ENCODE measurements around the gene KIAA1586. TPM values are rescaled to one million over a fixed set of nuclear protein-coding genes. Genes with fewer than 3 reads are reported as not detected.

The KIAA1586 gene
- total and polyA plus RNA-seq, 2 of the 13 experiments (the other 11 are each of a cell fraction or from before 2014, with no cell fraction given) = 5.5 to 16.9 TPM

GRCh38 chr6:57089687-57090457 lies 43.4 kb downstream of the KIAA1586 start, which contains the start of gene ZNF451 (continued):
- TF ChIP-seq CREBL2 (CRISPR knock-in tag; IDR thresholded peaks at IDR 0.05; ENCODE audit: borderline replicate concordance) = peak; percentile 86; the same call in 1 of the 2 replicates
- no peak for TF ChIP-seq RFX5 (IDR thresholded peaks at IDR 0.05; ENCODE audit: low read depth, low read length)
- TF ChIP-seq GABPA (IDR thresholded peaks at IDR 0.05; ENCODE audit: low read depth, low read length) = peak; percentile 86
- peak; percentile 96 for TF ChIP-seq GABPA (CRISPR knock-in tag; IDR thresholded peaks at IDR 0.05; ENCODE audit: low read depth)
- TF ChIP-seq ZBTB21 (CRISPR knock-in tag; IDR thresholded peaks at IDR 0.05) = peak; percentile 79
- no peak for TF ChIP-seq ZNF75D (CRISPR knock-in tag; IDR thresholded peaks at IDR 0.05; ENCODE audit: borderline replicate concordance)
- no peak for TF ChIP-seq ZNF367 (CRISPR knock-in tag; IDR thresholded peaks at IDR 0.05; ENCODE audit: borderline replicate concordance)
- TF ChIP-seq SMAD9 (CRISPR knock-in tag; IDR thresholded peaks at IDR 0.05) = no peak
- TF ChIP-seq NFYB (CRISPR knock-in tag; IDR thresholded peaks at IDR 0.05) = peak; percentile 84
- TF ChIP-seq TOE1 (CRISPR knock-in tag; IDR thresholded peaks at IDR 0.05) = no peak
- TF ChIP-seq BATF2 (CRISPR knock-in tag; IDR thresholded peaks at IDR 0.05) = peak; percentile 91
- TF ChIP-seq FOXM1 (CRISPR knock-in tag; IDR thresholded peaks at IDR 0.05) = 0 out of 2 replicates have a peak, but pooled peaks have one; percentile 11
- TF ChIP-seq LBX2 (CRISPR knock-in tag; IDR thresholded peaks at IDR 0.05; ENCODE audit: borderline replicate concordance) = no peak; the same call in 1 of the 2 replicates
- TF ChIP-seq ZNF577 (CRISPR knock-in tag; IDR thresholded peaks at IDR 0.05; ENCODE audit: borderline replicate concordance, low read depth) = no peak
- TF ChIP-seq ZFP37 (CRISPR knock-in tag; IDR thresholded peaks at IDR 0.05; ENCODE audit: borderline replicate concordance) = no peak; the same call in 1 of the 2 replicates
- TF ChIP-seq PRDM4 (CRISPR knock-in tag; IDR thresholded peaks at IDR 0.05; ENCODE audit: borderline replicate concordance) = no peak
- TF ChIP-seq RBM39 (IDR thresholded peaks at IDR 0.05; ENCODE audit: low read depth, low read length, poor library complexity, severe bottlenecking) = peak; percentile 40
- peak; percentile 81 for TF ChIP-seq MIXL1 (CRISPR knock-in tag; IDR thresholded peaks at IDR 0.05)
- peak; percentile 72 for TF ChIP-seq TEAD3 (CRISPR knock-in tag; optimal IDR thresholded peaks at IDR 0.05; ENCODE audit: borderline replicate concordance)
- peak; percentile 99 for TF ChIP-seq HNRNPLL (IDR thresholded peaks at IDR 0.05; ENCODE audit: low read depth, low read length, poor library complexity, severe bottlenecking)
- no peak for TF ChIP-seq SMARCC2 (IDR thresholded peaks at IDR 0.05)
- TF ChIP-seq KLF16 (CRISPR knock-in tag; IDR thresholded peaks at IDR 0.05) = peak in 1 of 2 experiments; percentile 96; a peak in 2 of 4 replicates
- peak; percentile 85 for TF ChIP-seq HBP1 (CRISPR knock-in tag; IDR thresholded peaks at IDR 0.05; ENCODE audit: low read depth)
- peak; percentile 59; the same call in 1 of the 2 replicates for TF ChIP-seq ZMYM3 (CRISPR knock-in tag; IDR thresholded peaks at IDR 0.05)
- peak; percentile 92 for TF ChIP-seq MAX (IDR thresholded peaks at IDR 0.05)
